GM18520 (cell line): ENCODE measurements around the gene PPP1R10.

Experiments used
- ATAC-seq: cut with Tn5 transposase; IDR thresholded peaks from one replicate; pipeline ENCODE4 v1.9.1; 2021; ENCODE audit not compliant: unreplicated experiment

Gene PPP1R10

GRCh38 chr6:30625511-30625910, 8.5 kb upstream of the PPP1R10 start:
- no peak for ATAC-seq

GRCh38 chr6:30619561-30619960, 2.5 kb upstream of the PPP1R10 start:
- ATAC-seq = no peak

- no peak for ATAC-seq
Observed at GRCh38 chr6:30618270-30618797, 1.3 kb upstream of the PPP1R10 start.

GRCh38 chr6:30617565-30618269, 674 bp upstream of the PPP1R10 start, which contains the start of gene MRPS18B:
MRPS18B (plus strand) TSS chr6:30617840; CDS start chr6:30617866, 26 bp downstream.
- ATAC-seq = peak; percentile 43

- no peak for ATAC-seq
Observed at GRCh38 chr6:30615958-30616810, 859 bp downstream of the PPP1R10 start.

GRCh38 chr6:30615219-30615957, 1.7 kb downstream of the PPP1R10 start:
- ATAC-seq = no peak

- peak; percentile 34 for ATAC-seq
Observed at GRCh38 chr6:30614843-30615218, 2.2 kb downstream of the PPP1R10 start.

GRCh38 chr6:30614044-30614842, 2.8 kb downstream of the PPP1R10 start:
- no peak for ATAC-seq

GRCh38 chr6:30613251-30614043, 3.6 kb downstream of the PPP1R10 start:
- ATAC-seq = no peak

- ATAC-seq = no peak
Observed at GRCh38 chr6:30612687-30613248, 4.3 kb downstream of the PPP1R10 start.

GRCh38 chr6:30612213-30612612, 4.8 kb downstream of the PPP1R10 start:
- ATAC-seq = no peak

- ATAC-seq = no peak
Observed at GRCh38 chr6:30611856-30612194, 5.2 kb downstream of the PPP1R10 start.

GRCh38 chr6:30611150-30611855, 5.7 kb downstream of the PPP1R10 start:
- no peak for ATAC-seq

GRCh38 chr6:30610065-30610464, 7.0 kb downstream of the PPP1R10 start:
- no peak for ATAC-seq

- ATAC-seq = no peak
Observed at GRCh38 chr6:30603961-30604360, 13.1 kb downstream of the PPP1R10 start.

GRCh38 chr6:30601815-30602641, 15.0 kb downstream of the PPP1R10 start:
- no peak for ATAC-seq

GRCh38 chr6:30601436-30601814, 15.6 kb downstream of the PPP1R10 start:
- no peak for ATAC-seq

GRCh38 chr6:30600451-30600961, 16.5 kb downstream of the PPP1R10 start:
- ATAC-seq = no peak
